HepG2 (cell line): ENCODE data around the gene EPB41L4A. TPM values are rescaled to one million over a fixed set of nuclear protein-coding genes. Genes with fewer than 3 reads are reported as not detected.
A peak's percentile ranks its signal among the peaks of the same experiment; 100 is the strongest.

Experiments used
- AGO2 ChIP-seq: fragments of 200-400 bp; formaldehyde crosslinking; optimal IDR thresholded peaks from 2 replicates; pipeline ENCODE3; 2017; ENCODE audit warnings: mild to moderate bottlenecking, low read depth, low read length, moderate library complexity
- GPN1 ChIP-seq: sonication (generic); formaldehyde crosslinking; IDR thresholded peaks from 2 replicates; pipeline ENCODE4 v1.5.1; 2020; ENCODE audit warnings: missing genetic modification reagents, borderline replicate concordance
- HMGA1 ChIP-seq: sonication (generic); formaldehyde crosslinking; conservative IDR thresholded peaks from 2 replicates; pipeline ENCODE4 v1.4.0; 2020; ENCODE audit warnings: missing genetic modification reagents
- JARID2 ChIP-seq: sonication (generic); formaldehyde crosslinking; IDR thresholded peaks from 2 replicates; pipeline ENCODE4 v1.8.1; 2023; ENCODE audit warnings: missing genetic modification reagents, inconsistent platforms; ENCODE audit not compliant: insufficient replicate concordance
- PPARG ChIP-seq: conservative IDR thresholded peaks from 2 replicates; pipeline ENCODE4 v1.6.1; 2016; ENCODE audit warnings: missing biosample characterization, missing genetic modification reagents
- RARA ChIP-seq: IDR thresholded peaks from 2 replicates; pipeline ENCODE4 v1.6.1; 2016; ENCODE audit warnings: missing genetic modification reagents, missing compliant biosample characterization
- SAP130 ChIP-seq: IDR thresholded peaks from 2 replicates; pipeline ENCODE4 v1.6.1; 2016; ENCODE audit warnings: low read depth
- SRSF4 ChIP-seq: fragments of 200-400 bp; formaldehyde crosslinking; IDR thresholded peaks from one replicate; pipeline ENCODE4 v1.6.1; 2018; ENCODE audit warnings: mild to moderate bottlenecking, low read depth, low read length, moderate library complexity; ENCODE audit not compliant: poor library complexity, severe bottlenecking
- TFE3 ChIP-seq: IDR thresholded peaks from 2 replicates; pipeline ENCODE4 v1.6.1; 2016
- THAP9 ChIP-seq: sonication (generic); formaldehyde crosslinking; IDR thresholded peaks from 2 replicates; pipeline ENCODE4; 2020; ENCODE audit warnings: missing genetic modification reagents, mild to moderate bottlenecking, borderline replicate concordance
- ZBTB42 ChIP-seq: sonication (generic); formaldehyde crosslinking; IDR thresholded peaks from 2 replicates; pipeline ENCODE4 v1.5.0; 2020; ENCODE audit warnings: mild to moderate bottlenecking, missing genetic modification reagents
- ZNF224 ChIP-seq: sonication (generic); formaldehyde crosslinking; IDR thresholded peaks from 2 replicates; pipeline ENCODE4 v1.5.0; 2020; ENCODE audit warnings: mild to moderate bottlenecking, missing genetic modification reagents
- ZNF234 ChIP-seq: sonication (generic); formaldehyde crosslinking; conservative IDR thresholded peaks from 2 replicates; pipeline ENCODE4 v1.5.1; 2020; ENCODE audit warnings: mild to moderate bottlenecking, missing genetic modification reagents
- ZNF317 ChIP-seq: sonication (generic); formaldehyde crosslinking; IDR thresholded peaks from 2 replicates; pipeline ENCODE4 v1.5.0; 2020; ENCODE audit warnings: mild to moderate bottlenecking, missing genetic modification reagents
- ZNF337 ChIP-seq: sonication (generic); formaldehyde crosslinking; IDR thresholded peaks from 2 replicates; pipeline ENCODE4 v1.5.1; 2020; ENCODE audit warnings: missing genetic modification reagents, low read depth, mild to moderate bottlenecking, borderline replicate concordance
- ZNF780A ChIP-seq: sonication (generic); formaldehyde crosslinking; IDR thresholded peaks from 2 replicates; pipeline ENCODE4 v1.8.0; 2022; ENCODE audit warnings: mild to moderate bottlenecking, missing genetic modification reagents, moderate library complexity
- ZNF782 ChIP-seq: sonication (generic); formaldehyde crosslinking; IDR thresholded peaks from 2 replicates; pipeline ENCODE4 v1.4.0; 2020; ENCODE audit warnings: missing genetic modification reagents, mild to moderate bottlenecking, borderline replicate concordance
- ZNF850 ChIP-seq: sonication (generic); formaldehyde crosslinking; conservative IDR thresholded peaks from 2 replicates; pipeline ENCODE4 v1.9.0; 2021; ENCODE audit warnings: mild to moderate bottlenecking, missing genetic modification reagents
- polyA plus RNA-seq, 8 experiments: library from polyadenylated mRNA; depleted of rRNA in 3 of 8; stranded (reverse) in 7 of 8; unstranded in 1 of 8; fragments of >200 nt; fragmentation: Illumina TruSeq in 4 of 8; extraction: Trizol in 4 of 8; gene quantifications; 2 replicates each; pipeline versions ENCODE4 v1.2.1 to v1.2.3, GENCODE V29; 2011 to 2016; ENCODE audit warnings: low read depth in 4 of 8, missing spikeins in 1 of 8, mixed read lengths in 1 of 8; ENCODE audit not compliant: insufficient read depth in 1 of 8
- total RNA-seq, 5 experiments: library from RNA; depleted of rRNA; stranded (reverse); fragments of >200 nt; fragmentation: Illumina TruSeq; extraction: Trizol; gene quantifications; 2 replicates each; pipeline ENCODE4 v1.2.3, GENCODE V29; 2016; ENCODE audit warnings: low read depth in 1 of 5
- TF ChIP-seq, protein P1 (sequence below): sonication (generic); formaldehyde crosslinking; IDR thresholded peaks from 2 replicates; pipeline ENCODE4 v1.8.1; 2022; ENCODE audit warnings: low read depth, mild to moderate bottlenecking, missing genetic modification reagents
- TF ChIP-seq, protein P2 (sequence below): sonication (generic); formaldehyde crosslinking; IDR thresholded peaks from 2 replicates; pipeline ENCODE4 v1.5.1; 2020; ENCODE audit warnings: missing genetic modification reagents, mild to moderate bottlenecking, borderline replicate concordance
- TF ChIP-seq, protein P3 (sequence below): sonication (generic); formaldehyde crosslinking; IDR thresholded peaks from 2 replicates; pipeline ENCODE4 v1.4.0; 2020; ENCODE audit warnings: mild to moderate bottlenecking, missing genetic modification reagents

EPB41L4A gene
- total and polyA plus RNA-seq, 2 of the 13 experiments (the other 11 are each of a cell fraction or from before 2014, with no cell fraction given) = 0.07 TPM; not detected in 1

GRCh38 chr5:112165897-112166737 is 253.0 kb downstream of the EPB41L4A start (continued):
- TF ChIP-seq ZNF850 = no peak
- TF ChIP-seq ZNF224 (CRISPR knock-in tag) = no peak
- no peak for TF ChIP-seq TFE3 (CRISPR knock-in tag)
- no peak for TF ChIP-seq THAP9
- no peak for TF ChIP-seq PPARG
- TF ChIP-seq, protein P1, sequence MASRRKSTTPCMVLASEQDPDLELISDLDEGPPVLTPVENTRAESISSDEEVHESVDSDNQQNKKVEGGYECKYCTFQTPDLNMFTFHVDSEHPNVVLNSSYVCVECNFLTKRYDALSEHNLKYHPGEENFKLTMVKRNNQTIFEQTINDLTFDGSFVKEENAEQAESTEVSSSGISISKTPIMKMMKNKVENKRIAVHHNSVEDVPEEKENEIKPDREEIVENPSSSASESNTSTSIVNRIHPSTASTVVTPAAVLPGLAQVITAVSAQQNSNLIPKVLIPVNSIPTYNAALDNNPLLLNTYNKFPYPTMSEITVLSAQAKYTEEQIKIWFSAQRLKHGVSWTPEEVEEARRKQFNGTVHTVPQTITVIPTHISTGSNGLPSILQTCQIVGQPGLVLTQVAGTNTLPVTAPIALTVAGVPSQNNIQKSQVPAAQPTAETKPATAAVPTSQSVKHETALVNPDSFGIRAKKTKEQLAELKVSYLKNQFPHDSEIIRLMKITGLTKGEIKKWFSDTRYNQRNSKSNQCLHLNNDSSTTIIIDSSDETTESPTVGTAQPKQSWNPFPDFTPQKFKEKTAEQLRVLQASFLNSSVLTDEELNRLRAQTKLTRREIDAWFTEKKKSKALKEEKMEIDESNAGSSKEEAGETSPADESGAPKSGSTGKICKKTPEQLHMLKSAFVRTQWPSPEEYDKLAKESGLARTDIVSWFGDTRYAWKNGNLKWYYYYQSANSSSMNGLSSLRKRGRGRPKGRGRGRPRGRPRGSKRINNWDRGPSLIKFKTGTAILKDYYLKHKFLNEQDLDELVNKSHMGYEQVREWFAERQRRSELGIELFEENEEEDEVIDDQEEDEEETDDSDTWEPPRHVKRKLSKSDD (CRISPR knock-in tag) = no peak
- TF ChIP-seq ZNF780A = no peak
- TF ChIP-seq, protein P2, sequence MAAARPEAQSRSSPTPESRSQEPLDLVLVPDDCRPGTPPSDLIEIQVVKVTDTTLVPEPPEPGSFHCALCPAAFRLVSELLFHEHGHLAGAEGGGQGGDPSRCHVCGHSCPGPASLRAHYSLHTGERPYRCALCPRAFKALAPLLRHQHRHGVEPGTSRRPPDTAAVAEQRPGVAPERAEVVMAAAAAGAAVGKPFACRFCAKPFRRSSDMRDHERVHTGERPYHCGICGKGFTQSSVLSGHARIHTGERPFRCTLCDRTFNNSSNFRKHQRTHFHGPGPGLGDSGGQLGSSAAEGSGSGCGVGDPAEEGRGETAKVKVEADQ (CRISPR knock-in tag) = no peak
- no peak for TF ChIP-seq ZNF317 (CRISPR knock-in tag)
- no peak for TF ChIP-seq JARID2 (CRISPR knock-in tag)
- TF ChIP-seq SAP130 (CRISPR knock-in tag) = 0 out of 2 replicates have a peak, but pooled peaks have one; percentile 12
- TF ChIP-seq, protein P3, sequence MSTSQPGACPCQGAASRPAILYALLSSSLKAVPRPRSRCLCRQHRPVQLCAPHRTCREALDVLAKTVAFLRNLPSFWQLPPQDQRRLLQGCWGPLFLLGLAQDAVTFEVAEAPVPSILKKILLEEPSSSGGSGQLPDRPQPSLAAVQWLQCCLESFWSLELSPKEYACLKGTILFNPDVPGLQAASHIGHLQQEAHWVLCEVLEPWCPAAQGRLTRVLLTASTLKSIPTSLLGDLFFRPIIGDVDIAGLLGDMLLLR (CRISPR knock-in tag) = no peak
- TF ChIP-seq AGO2 = peak; percentile 16
- TF ChIP-seq SRSF4 = no peak
- TF ChIP-seq ZNF782 = 0 out of 2 replicates have a peak, but pooled peaks have one; percentile 60
- no peak for TF ChIP-seq ZNF234 (CRISPR knock-in tag)
- TF ChIP-seq HMGA1 (CRISPR knock-in tag) = no peak
- no peak for TF ChIP-seq RARA (CRISPR knock-in tag)
- no peak for TF ChIP-seq ZNF337
- no peak for TF ChIP-seq ZBTB42
- TF ChIP-seq GPN1 (CRISPR knock-in tag) = no peak
